NCI-H524 (cell line): ENCODE measurements around the gene KIF2C.
"Not testable (repeated sequence)": the region's sequence is repeated elsewhere in the genome, so short reads cannot be mapped to it uniquely, and the experiment has no call there.

Experiments
- DNase-seq, 2 experiments: peaks; one replicate each; lab custom pipeline; 2025; lab: John Stamatoyannopoulos, UW

The KIF2C gene

GRCh38 chr1:44812822-44813543, 73.3 kb downstream of the KIF2C start:
- DNase-seq = no peak

- not testable (repeated sequence) for DNase-seq
Measured at GRCh38 chr1:44815926-44816325, 76.3 kb downstream of the KIF2C start.

- DNase-seq = no peak
Measured at GRCh38 chr1:44817307-44817706, 77.7 kb downstream of the KIF2C start.
